Gastrocnemius medialis (tissue), 4 donors: ENCODE results near the gene CACNA1D. TPM values are rescaled to one million over a fixed set of nuclear protein-coding genes. Genes with fewer than 3 reads are reported as not detected.

Source experiments
- ATAC-seq, 2 donors: fragments of 150-250 bp; one replicate each; pipeline ENCODE4 v1.9.1; 2016
- DNase-seq, 2 donors: peaks; one replicate each; pipeline ENCODE4 v3.0.0-alpha.2; 2019
- H3K27ac ChIP-seq, 4 donors: fragments of 200-600 bp; sonication (generic); 1 replicate in 1 of 4; 2 replicates in 3 of 4; pipeline ENCODE4 v1.5.1; 2016 to 2018; ENCODE audit warnings: mild to moderate bottlenecking in 2 of 4, moderate library complexity in 1 of 4
- H3K27me3 ChIP-seq, 3 donors: fragments of 200-600 bp; sonication (generic) in 2 of 3; 1 replicate in 1 of 3; 2 replicates in 2 of 3; pipeline versions ENCODE4 v1.5.1 to v1.6.0; 2016 to 2019; ENCODE audit warnings: mild to moderate bottlenecking in 1 of 3, moderate library complexity in 1 of 3
- H3K36me3 ChIP-seq, 2 donors: fragments of 200-600 bp; sonication (generic) in 1 of 2; one replicate each; pipeline ENCODE4 v1.5.1; 2017 to 2018
- H3K4me1 ChIP-seq, 2 donors: fragments of 200-600 bp; sonication (generic) in 1 of 2; one replicate each; pipeline ENCODE4 v1.5.1; 2016 to 2017; ENCODE audit warnings: mild to moderate bottlenecking in 2 of 2
- H3K4me3 ChIP-seq, 4 donors: fragments of 200-600 bp; sonication (generic) in 3 of 4; 1 replicate in 1 of 4; 2 replicates in 3 of 4; pipeline ENCODE4 v1.5.1; 2016 to 2019; ENCODE audit warnings: mild to moderate bottlenecking in 2 of 4
- H3K9me3 ChIP-seq, 3 donors: fragments of 200-600 bp; sonication (generic) in 2 of 3; 1 replicate in 1 of 3; 2 replicates in 2 of 3; pipeline ENCODE4 v1.5.1; 2016 to 2019
- CTCF ChIP-seq, 5 experiments: fragments of 450-650 bp in 3 of 5; fragments of 200-600 bp in 2 of 5; sonication (generic) in 2 of 5; IDR thresholded peaks in 4 of 5; conservative IDR thresholded peaks in 1 of 5; 1 replicate in 4 of 5; 2 replicates in 1 of 5; pipeline ENCODE4 v1.5.1; 2016 to 2019; ENCODE audit warnings: antibody characterized with exemption in 5 of 5, mild to moderate bottlenecking in 3 of 5, moderate library complexity in 3 of 5
- POLR2A ChIP-seq, 2 donors: fragments of 450-650 bp; IDR thresholded peaks; one replicate each; pipeline ENCODE4 v1.6.1; 2017; ENCODE audit warnings: antibody characterized with exemption in 2 of 2, mild to moderate bottlenecking in 2 of 2, moderate library complexity in 2 of 2
- in situ Hi-C, 4 donors: fragments of 200-750 bp; cut with MboI; loops; one replicate each; pipeline versions ENCODE4 v1.15.0 to v1.8.0; 2017; ENCODE audit warnings: low sequenced_read_pairs in 4 of 4
- intact Hi-C: fragments of 100-400 bp; cut with DNase I; formaldehyde crosslinking; loops from one replicate; pipeline ENCODE4 v1.15.1; 2023; ENCODE audit warnings: low total_unique reads
- total RNA-seq, 4 donors: library from RNA; depleted of rRNA; stranded (reverse); fragments of >200 nt; gene quantifications; one replicate each; pipeline versions ENCODE4 v1.1.0 to v1.2.3, GENCODE V29; 2016

CACNA1D gene
- total RNA-seq, 4 donors from 2014 or later: 0.18 to 0.34 TPM; not detected in 2

- no peaks in the 10 kb centered on the region for H3K9me3 ChIP-seq
- TF ChIP-seq POLR2A (IDR thresholded peaks at IDR 0.05) (no peak), CTCF (IDR thresholded peaks at IDR 0.05 in 4 of 5, conservative IDR thresholded peaks at IDR 0.05 in 1 of 5) (no peak)
- no peaks in the 10 kb centered on the region for H3K36me3 ChIP-seq
- in situ Hi-C loops: no loop called here
- intact Hi-C loops: no loop called here
- no peaks in the 10 kb centered on the region for H3K4me1 ChIP-seq
- H3K27ac ChIP-seq: no peak overlapping the region
- DNase-seq (no peak), ATAC-seq (no peak)
- H3K4me3 ChIP-seq: no peak overlapping the region
- peaks cover 0 to 2% (median 0%) of the 10 kb centered on the region in 3 donors for H3K27me3 ChIP-seq
These were observed 301.6 kb downstream of the CACNA1D start for GRCh38 chr3:53795789-53796560.

DNA sequence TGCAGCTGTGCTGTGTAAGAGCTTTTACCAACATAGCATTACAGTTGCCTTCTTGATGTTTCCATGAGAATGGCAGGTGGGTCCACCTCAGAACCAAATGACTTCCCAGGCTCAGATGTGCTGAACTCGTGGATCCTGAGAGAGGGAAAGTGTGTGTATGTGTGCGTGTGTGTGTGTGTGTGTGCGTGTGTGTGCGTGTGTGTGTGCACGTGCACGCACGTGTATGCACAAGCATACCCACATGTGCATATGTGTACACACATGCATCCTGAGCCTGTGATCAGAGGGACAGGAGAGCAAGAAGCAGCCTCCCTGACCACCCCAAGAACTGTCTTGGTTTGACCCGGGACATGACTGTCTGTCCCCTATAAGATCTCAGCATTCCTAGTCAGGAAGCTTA, 303.7 kb downstream of the CACNA1D start:
- DNase-seq: no peak
- Histone ChIP-seq H3K9me3 (no peaks in the 10 kb centered on the region), H3K4me1 (no peaks in the 10 kb centered on the region), H3K36me3 (no peaks in the 10 kb centered on the region), H3K27ac (no peak overlapping the region), H3K27me3 (peaks cover 0 to 2% (median 0%) of the 10 kb centered on the region in 3 donors), H3K4me3 (no peak overlapping the region)
- in situ Hi-C loops (no loop called here), intact Hi-C loops (no loop called here)
- TF ChIP-seq CTCF (IDR thresholded peaks at IDR 0.05 in 4 of 5, conservative IDR thresholded peaks at IDR 0.05 in 1 of 5) (no peak), POLR2A (IDR thresholded peaks at IDR 0.05) (no peak)
- no peak for ATAC-seq

- no peak overlapping the region for H3K4me3 ChIP-seq
- no peak for DNase-seq
- peaks cover 0 to 2% (median 0%) of the 10 kb centered on the region in 3 donors for H3K27me3 ChIP-seq
- intact Hi-C loops: no loop called here
- ATAC-seq: no peak
- H3K4me1 ChIP-seq: no peaks in the 10 kb centered on the region
- in situ Hi-C loops: no loop called here
- H3K36me3 ChIP-seq: no peaks in the 10 kb centered on the region
- no peak for TF ChIP-seq POLR2A (IDR thresholded peaks at IDR 0.05)
- TF ChIP-seq CTCF (IDR thresholded peaks at IDR 0.05 in 4 of 5, conservative IDR thresholded peaks at IDR 0.05 in 1 of 5): no peak
- H3K9me3 ChIP-seq: no peaks in the 10 kb centered on the region
- H3K27ac ChIP-seq: no peak overlapping the region
These were observed 305.0 kb downstream of the CACNA1D start for GRCh38 chr3:53799338-53799865.

DNA sequence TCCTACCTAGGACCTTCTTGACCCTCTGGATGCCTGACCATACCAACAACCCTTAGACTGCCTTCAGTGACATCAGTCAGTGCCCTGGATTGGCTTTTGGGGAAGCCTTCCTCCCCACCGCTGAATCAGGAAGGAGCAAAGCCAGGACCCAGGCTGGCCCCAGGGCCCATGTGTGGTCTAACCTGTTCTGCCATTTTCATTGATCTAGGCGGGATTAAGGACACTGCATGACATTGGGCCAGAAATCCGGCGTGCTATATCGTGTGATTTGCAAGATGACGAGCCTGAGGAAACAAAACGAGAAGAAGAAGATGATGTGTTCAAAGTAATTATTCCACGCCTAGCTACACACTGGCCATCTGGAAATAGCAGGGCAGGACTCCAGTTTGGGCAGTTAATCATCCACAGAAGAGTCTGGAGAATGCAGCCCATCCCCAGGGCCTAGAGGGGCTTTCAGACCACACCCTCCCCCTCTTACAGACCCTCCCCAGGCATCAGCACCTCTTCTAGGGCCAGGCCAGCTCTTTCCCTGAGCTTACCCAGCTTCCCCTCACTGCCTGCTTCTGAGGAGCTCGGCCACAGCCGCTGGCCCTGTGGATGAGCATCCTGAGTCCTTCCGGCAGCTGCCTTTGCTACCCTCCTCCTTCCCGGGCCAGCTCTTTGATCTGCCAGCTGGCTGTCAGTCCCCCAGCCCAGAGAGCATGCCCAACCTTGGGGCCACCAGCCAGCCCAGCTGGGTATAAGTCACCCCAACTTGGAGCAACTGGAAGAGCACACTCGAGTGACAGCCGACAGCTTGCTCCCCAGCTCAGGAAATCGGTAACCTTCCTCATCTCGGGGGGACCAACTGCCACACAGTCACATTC, 305.9 kb downstream of the CACNA1D start:
- Histone ChIP-seq H3K27me3 (no peaks in the 10 kb centered on the region), H3K36me3 (no peaks in the 10 kb centered on the region), H3K4me3 (no peak overlapping the region), H3K27ac (no peak overlapping the region), H3K4me1 (no peaks in the 10 kb centered on the region), H3K9me3 (no peaks in the 10 kb centered on the region)
- ATAC-seq (no peak), DNase-seq (no peak)
- in situ Hi-C loops (no loop called here), intact Hi-C loops (no loop called here)
- TF ChIP-seq CTCF (IDR thresholded peaks at IDR 0.05 in 4 of 5, conservative IDR thresholded peaks at IDR 0.05 in 1 of 5) (no peak), POLR2A (IDR thresholded peaks at IDR 0.05) (no peak)
